Cardiac muscle cell (in vitro differentiated cells and primary cell): ENCODE data around the gene CTSD. TPM values are rescaled to one million over a fixed set of nuclear protein-coding genes. Genes with fewer than 3 reads are reported as not detected.

Experiments
- DNase-seq, 2 donors: peaks; one replicate each; pipeline versions ENCODE4 v3.0.0 to v3.0.0-alpha.2; 2010 to 2017; ENCODE audit warnings: low read depth in 1 of 2, low spot score in 1 of 2
- H3K27ac ChIP-seq: fragments of 200-600 bp; sonication (generic); 2 replicates; pipeline ENCODE4 v1.5.1; 2016
- H3K27me3 ChIP-seq: fragments of 200-600 bp; sonication (generic); 2 replicates; pipeline ENCODE4 v1.6.0; 2016; ENCODE audit warnings: control low read depth
- H3K36me3 ChIP-seq: fragments of 200-600 bp; sonication (generic); 2 replicates; pipeline ENCODE4 v1.5.1; 2016; ENCODE audit warnings: control low read depth
- H3K4me1 ChIP-seq: fragments of 200-600 bp; sonication (generic); 2 replicates; pipeline ENCODE4 v1.8.1; 2017; ENCODE audit warnings: low read depth, mild to moderate bottlenecking, mixed run types
- H3K4me3 ChIP-seq: fragments of 200-600 bp; sonication (generic); 2 replicates; pipeline ENCODE4 v1.5.1; 2016; ENCODE audit warnings: mild to moderate bottlenecking
- H3K9me3 ChIP-seq: fragments of 200-600 bp; sonication (generic); 2 replicates; pipeline ENCODE4 v1.5.1; 2017; ENCODE audit warnings: low read depth, mild to moderate bottlenecking, control low read depth
- polyA plus RNA-seq: library from polyadenylated mRNA; unstranded; fragments of >200 nt; fragmentation: Nextera tagmentation; extraction: Ambion mirVana; gene quantifications from 2 replicates; pipeline ENCODE4 v1.2.1, GENCODE V29; 2016
- total RNA-seq: library from RNA; depleted of rRNA; stranded (reverse); fragments of >200 nt; gene quantifications from 2 replicates; pipeline ENCODE4 v1.2.3, GENCODE V29; 2016
- TF ChIP-seq, protein P1 (sequence below): IDR thresholded peaks from 2 replicates; pipeline ENCODE4 v1.5.1; 2012; ENCODE audit warnings: low read depth, mild to moderate bottlenecking, low read length

The CTSD gene
- total and polyA plus RNA-seq, 2 experiments from 2014 or later, result 221 to 258 TPM

DNA sequence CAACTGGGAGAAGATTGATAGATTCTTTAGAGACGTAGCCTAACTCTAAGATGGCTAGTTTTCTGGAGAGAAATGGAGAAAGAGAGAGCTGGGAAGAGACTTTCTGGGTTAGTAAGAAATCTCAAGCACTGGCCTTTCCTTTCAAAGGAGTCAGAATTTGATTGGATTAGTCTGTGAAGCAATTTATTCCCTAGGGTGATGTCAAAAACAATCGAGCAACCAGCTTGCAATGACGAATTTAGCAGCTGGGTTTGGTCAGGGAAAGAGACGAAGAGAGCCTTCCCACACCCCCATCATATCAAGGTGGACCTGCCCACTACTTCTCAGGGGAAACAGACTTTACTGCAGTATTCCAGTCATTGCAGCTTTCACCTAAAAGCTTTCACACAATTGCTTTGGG, 56.0 kb downstream of the CTSD start:
- TF ChIP-seq, protein P1, sequence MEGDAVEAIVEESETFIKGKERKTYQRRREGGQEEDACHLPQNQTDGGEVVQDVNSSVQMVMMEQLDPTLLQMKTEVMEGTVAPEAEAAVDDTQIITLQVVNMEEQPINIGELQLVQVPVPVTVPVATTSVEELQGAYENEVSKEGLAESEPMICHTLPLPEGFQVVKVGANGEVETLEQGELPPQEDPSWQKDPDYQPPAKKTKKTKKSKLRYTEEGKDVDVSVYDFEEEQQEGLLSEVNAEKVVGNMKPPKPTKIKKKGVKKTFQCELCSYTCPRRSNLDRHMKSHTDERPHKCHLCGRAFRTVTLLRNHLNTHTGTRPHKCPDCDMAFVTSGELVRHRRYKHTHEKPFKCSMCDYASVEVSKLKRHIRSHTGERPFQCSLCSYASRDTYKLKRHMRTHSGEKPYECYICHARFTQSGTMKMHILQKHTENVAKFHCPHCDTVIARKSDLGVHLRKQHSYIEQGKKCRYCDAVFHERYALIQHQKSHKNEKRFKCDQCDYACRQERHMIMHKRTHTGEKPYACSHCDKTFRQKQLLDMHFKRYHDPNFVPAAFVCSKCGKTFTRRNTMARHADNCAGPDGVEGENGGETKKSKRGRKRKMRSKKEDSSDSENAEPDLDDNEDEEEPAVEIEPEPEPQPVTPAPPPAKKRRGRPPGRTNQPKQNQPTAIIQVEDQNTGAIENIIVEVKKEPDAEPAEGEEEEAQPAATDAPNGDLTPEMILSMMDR, result no peak
- no peaks in the 10 kb centered on the region for H3K36me3 ChIP-seq
- peak in 1 of 2 donors; percentile 6 for DNase-seq
- no peaks in the 10 kb centered on the region for H3K4me1 ChIP-seq
- H3K27ac ChIP-seq, result no peak overlapping the region
- H3K4me3 ChIP-seq, result no peak overlapping the region
- no peaks in the 10 kb centered on the region for H3K9me3 ChIP-seq
- H3K27me3 ChIP-seq, result peaks cover 19% of the 10 kb centered on the region

DNA sequence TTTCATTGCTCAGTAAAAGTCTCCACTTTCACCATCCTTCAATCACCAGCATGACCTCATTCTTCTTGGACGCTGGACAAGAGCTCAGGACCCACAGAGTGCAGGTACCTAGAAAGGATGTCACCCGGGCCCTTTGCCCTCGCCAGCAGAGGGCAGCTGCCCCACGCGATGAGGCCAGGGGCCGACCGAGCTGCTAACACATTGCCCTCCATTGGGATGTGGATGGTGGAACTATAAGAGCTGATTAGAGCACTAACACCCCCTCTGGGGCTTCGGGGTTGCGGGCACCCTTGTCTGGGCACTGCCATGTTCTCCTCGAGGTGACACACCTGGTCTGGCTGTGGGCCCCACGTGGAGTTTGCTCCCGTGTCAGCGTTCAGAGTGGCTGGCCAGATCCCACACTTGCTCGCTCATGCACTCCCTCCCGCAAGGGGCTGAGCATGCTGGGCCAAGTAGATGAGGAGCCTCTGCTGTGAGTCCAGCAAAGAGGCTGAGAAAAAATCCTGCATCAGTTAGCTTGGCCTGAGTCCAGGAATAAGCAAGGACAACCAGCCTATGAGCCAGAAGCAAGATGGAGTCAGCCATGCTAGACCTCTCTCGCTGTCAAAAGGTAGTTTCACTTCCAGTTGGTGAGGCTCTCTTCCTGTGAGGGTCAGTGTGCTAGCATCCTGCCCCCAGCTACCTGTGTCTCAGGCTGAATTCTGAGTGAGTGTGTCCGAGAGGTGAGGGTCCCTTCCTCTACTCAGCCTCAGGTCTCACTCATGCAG, 56.9 kb downstream of the CTSD start:
- TF ChIP-seq, protein P1, result peak; percentile 17
- Histone ChIP-seq H3K9me3 (no peaks in the 10 kb centered on the region), H3K4me1 (no peaks in the 10 kb centered on the region), H3K27me3 (peaks cover 17% of the 10 kb centered on the region), H3K4me3 (no peak overlapping the region), H3K27ac (no peak overlapping the region), H3K36me3 (no peaks in the 10 kb centered on the region)
- DNase-seq, result peak in 1 of 2 donors; percentile 8

DNA sequence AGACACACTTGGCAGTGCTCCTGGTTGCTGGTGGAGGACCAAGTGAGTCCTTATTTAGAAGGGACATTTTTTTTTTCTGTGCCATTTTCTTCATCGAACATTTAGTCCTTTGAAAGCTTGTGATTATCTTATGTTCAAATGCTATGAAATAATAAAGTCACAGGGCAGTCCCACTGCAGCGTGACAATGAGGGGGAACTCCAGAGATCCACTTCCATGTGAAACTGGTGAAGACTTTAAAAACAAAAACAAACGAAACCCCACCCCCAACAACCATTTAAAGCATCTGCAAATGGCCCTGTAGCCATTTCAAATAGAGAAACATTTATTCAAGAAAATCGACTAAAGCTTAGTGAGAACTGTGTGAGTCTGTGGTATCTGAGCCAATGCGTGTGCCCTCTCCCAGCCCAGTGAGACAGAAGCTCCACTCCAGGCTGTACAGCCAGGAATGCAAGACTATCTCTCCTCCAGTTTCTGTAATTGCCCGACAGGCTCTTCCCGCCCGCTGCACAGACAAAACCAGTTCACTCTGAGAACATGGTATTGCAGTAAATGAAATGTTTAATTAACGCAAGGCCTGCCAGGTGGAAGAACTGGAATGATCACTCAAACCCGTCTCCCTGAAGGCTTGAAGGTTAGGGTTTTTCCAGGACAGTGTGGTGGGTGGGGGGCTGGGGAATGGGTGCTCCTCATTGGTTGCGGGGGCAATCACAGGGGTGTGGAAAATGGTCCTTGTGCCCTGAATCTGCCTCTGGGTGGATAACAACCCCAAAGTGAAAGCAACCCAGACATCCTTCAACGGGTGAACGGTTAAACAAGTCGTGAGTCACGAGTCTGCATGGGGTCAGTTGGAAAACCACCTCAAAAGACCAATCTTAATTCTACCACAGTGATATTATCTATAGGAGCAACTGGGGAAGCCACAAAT, 58.3 kb downstream of the CTSD start:
- Histone ChIP-seq H3K36me3 (no peaks in the 10 kb centered on the region), H3K9me3 (no peaks in the 10 kb centered on the region), H3K27me3 (peaks cover 10% of the 10 kb centered on the region), H3K4me1 (no peaks in the 10 kb centered on the region), H3K4me3 (no peak overlapping the region), H3K27ac (no peak overlapping the region)
- TF ChIP-seq, protein P1, result no peak
- no peak for DNase-seq

- TF ChIP-seq, protein P1, result no peak
- H3K27me3 ChIP-seq, result peaks cover 5% of the 10 kb centered on the region
- H3K4me1 ChIP-seq, result no peaks in the 10 kb centered on the region
- H3K9me3 ChIP-seq, result no peaks in the 10 kb centered on the region
- H3K36me3 ChIP-seq, result no peaks in the 10 kb centered on the region
- no peak for DNase-seq
- no peak overlapping the region for H3K27ac ChIP-seq
- H3K4me3 ChIP-seq, result no peak overlapping the region
Observed at GRCh38 chr11:1703146-1703545, 60.6 kb downstream of the CTSD start.

Other genes with a start within 250 kb of the CTSD start
- gene DUSP8, start 191.7 kb downstream of the CTSD start, total RNA-seq, result 0.51 and 0.60 TPM in 2 replicates
- gene DUSP8, start 191.7 kb downstream of the CTSD start, polyA plus RNA-seq, result 0.55 and 0.59 TPM in 2 replicates
- not detected in 2 replicates for gene KRTAP5-1, start 178.6 kb downstream of the CTSD start, total RNA-seq
- gene KRTAP5-1, start 178.6 kb downstream of the CTSD start, polyA plus RNA-seq, result not detected in 2 replicates
- gene KRTAP5-2, start 165.6 kb downstream of the CTSD start, total RNA-seq, result not detected in 2 replicates
- not detected in 2 replicates for gene KRTAP5-2, start 165.6 kb downstream of the CTSD start, polyA plus RNA-seq
- gene KRTAP5-3, start 155.5 kb downstream of the CTSD start, total RNA-seq, result not detected in 2 replicates
- gene KRTAP5-3, start 155.5 kb downstream of the CTSD start, polyA plus RNA-seq, result not detected in 2 replicates
- not detected in 2 replicates for gene KRTAP5-4, start 141.8 kb downstream of the CTSD start, total RNA-seq
- not detected in 2 replicates for gene KRTAP5-4, start 141.8 kb downstream of the CTSD start, polyA plus RNA-seq
- gene KRTAP5-5, start 134.2 kb downstream of the CTSD start, total RNA-seq, result not detected in 2 replicates
- not detected in 2 replicates for gene KRTAP5-5, start 134.2 kb downstream of the CTSD start, polyA plus RNA-seq
- not detected in 2 replicates for gene KRTAP5-6, start 66.7 kb downstream of the CTSD start, total RNA-seq
- gene KRTAP5-6, start 66.7 kb downstream of the CTSD start, polyA plus RNA-seq, result not detected in 2 replicates
- 1.9 TPM in 1 of 2 replicates, not detected in the other for gene IFITM10, start 13.3 kb downstream of the CTSD start, total RNA-seq
- gene IFITM10, start 13.3 kb downstream of the CTSD start, polyA plus RNA-seq, result 1.4 TPM in 1 of 2 replicates, not detected in the other
- gene SYT8, start 71.1 kb upstream of the CTSD start, total RNA-seq, result not detected in 2 replicates
- not detected in 2 replicates for gene SYT8, start 71.1 kb upstream of the CTSD start, polyA plus RNA-seq
- gene TNNI2, start 75.1 kb upstream of the CTSD start, total RNA-seq, result 1.8 and 3.9 TPM in 2 replicates
- gene TNNI2, start 75.1 kb upstream of the CTSD start, polyA plus RNA-seq, result 1.1 and 2.5 TPM in 2 replicates
- gene LSP1, start 89.2 kb upstream of the CTSD start, total RNA-seq, result not detected in 2 replicates
- gene LSP1, start 89.2 kb upstream of the CTSD start, polyA plus RNA-seq, result 2.1 and 2.8 TPM in 2 replicates
- not detected in 2 replicates for gene PRR33, start 128.0 kb upstream of the CTSD start, total RNA-seq
- not detected in 2 replicates for gene PRR33, start 128.0 kb upstream of the CTSD start, polyA plus RNA-seq
- 2.5 and 2.7 TPM in 2 replicates for gene TNNT3, start 155.8 kb upstream of the CTSD start, total RNA-seq
- 0.92 and 3.8 TPM in 2 replicates for gene TNNT3, start 155.8 kb upstream of the CTSD start, polyA plus RNA-seq
- 127 and 185 TPM in 2 replicates for gene MRPL23, start 183.4 kb upstream of the CTSD start, total RNA-seq
- gene MRPL23, start 183.4 kb upstream of the CTSD start, polyA plus RNA-seq, result 96.9 and 137 TPM in 2 replicates
- 262 and 316 TPM in 2 replicates for gene H19, start 233.9 kb upstream of the CTSD start, total RNA-seq
- 27.7 and 44.5 TPM in 2 replicates for gene H19, start 233.9 kb upstream of the CTSD start, polyA plus RNA-seq